OCI-LY1 (cell line): ENCODE measurements around the gene RAB7A.

Source experiments
- H2AFZ ChIP-seq: fragments of 200-600 bp; sonication (generic), shearing (Covaris generic); 2 replicates; pipeline ENCODE4 v1.6.0; 2014; ENCODE audit warnings: antibody characterized with exemption, mild to moderate bottlenecking, low read length
- H3F3A ChIP-seq: fragments of 200-600 bp; sonication (generic), shearing (Covaris generic); 2 replicates; pipeline ENCODE4 v1.6.0; 2014; ENCODE audit warnings: mild to moderate bottlenecking, antibody characterized with exemption, low read length, moderate library complexity; ENCODE audit not compliant: insufficient read depth
- H3K27ac ChIP-seq: fragments of 200-600 bp; sonication (generic); 2 replicates; pipeline ENCODE4 v1.5.1; 2014; ENCODE audit warnings: low read length, mixed run types, mild to moderate bottlenecking, low read depth; ENCODE audit not compliant: poor library complexity, severe bottlenecking
- H3K27me3 ChIP-seq: fragments of 200-600 bp; sonication (generic); 2 replicates; pipeline ENCODE4 v1.6.0; 2014; ENCODE audit warnings: antibody characterized with exemption, mild to moderate bottlenecking, low read length, moderate library complexity; ENCODE audit not compliant: insufficient read depth
- H3K36me3 ChIP-seq: fragments of 200-600 bp; sonication (generic); 2 replicates; pipeline ENCODE4 v1.6.1; 2014; ENCODE audit warnings: mild to moderate bottlenecking, antibody characterized with exemption, low read length, moderate library complexity, mixed read lengths; ENCODE audit not compliant: insufficient read depth
- H3K4me1 ChIP-seq: fragments of 200-600 bp; sonication (generic); 2 replicates; pipeline ENCODE4 v1.5.1; 2014; ENCODE audit warnings: mild to moderate bottlenecking, low read length, moderate library complexity; ENCODE audit not compliant: insufficient read depth, severe bottlenecking
- H3K4me2 ChIP-seq: fragments of 200-600 bp; sonication (generic), shearing (Covaris generic); 2 replicates; pipeline ENCODE4 v1.6.1; 2014; ENCODE audit warnings: low read length
- H3K4me3 ChIP-seq: fragments of 200-600 bp; sonication (generic); 2 replicates; pipeline ENCODE4 v1.5.1; 2014; ENCODE audit warnings: low read length, low read depth, mild to moderate bottlenecking, mixed read lengths; ENCODE audit not compliant: poor library complexity, severe bottlenecking
- H3K79me2 ChIP-seq: fragments of 200-600 bp; shearing (Covaris generic); 2 replicates; pipeline ENCODE4 v1.6.1; 2016; ENCODE audit warnings: mixed run types, low read length, mixed read lengths; ENCODE audit not compliant: insufficient read depth
- H3K9ac ChIP-seq: fragments of 200-600 bp; sonication (generic), shearing (Covaris generic); 2 replicates; pipeline ENCODE4 v1.6.1; 2014; ENCODE audit warnings: mild to moderate bottlenecking, low read length, mixed read lengths
- H3K9me2 ChIP-seq: fragments of 200-600 bp; sonication (generic), shearing (Covaris generic); 2 replicates; pipeline ENCODE4 v1.6.1; 2014; ENCODE audit warnings: low read depth, mild to moderate bottlenecking, low read length, mixed read lengths
- H3K9me3 ChIP-seq: fragments of 200-600 bp; shearing (Covaris generic); 2 replicates; pipeline ENCODE4 v1.6.1; 2014; ENCODE audit warnings: low read length, mixed read lengths
- H4K20me1 ChIP-seq: fragments of 200-600 bp; sonication (generic), shearing (Covaris generic); 2 replicates; pipeline ENCODE4 v1.6.0; 2016; ENCODE audit warnings: mild to moderate bottlenecking, low read length; ENCODE audit not compliant: insufficient read depth
- CTCF ChIP-seq: fragments of 200-600 bp; sonication (generic), shearing (Covaris generic); IDR thresholded peaks from 2 replicates; pipeline ENCODE4 v1.5.1; 2017; ENCODE audit warnings: mild to moderate bottlenecking, antibody characterized with exemption, low read length, moderate library complexity, mixed read lengths
- EZH2 ChIP-seq: fragments of 200-600 bp; sonication (generic), shearing (Covaris generic); IDR thresholded peaks from 2 replicates; pipeline ENCODE4 v1.8.0; 2017; ENCODE audit warnings: borderline replicate concordance, mixed run types, mild to moderate bottlenecking, antibody characterized with exemption, low read length, moderate library complexity, mixed read lengths

Gene RAB7A

GRCh38 chr3:128681369-128681829 is 44.6 kb upstream of the RAB7A start:
- Histone ChIP-seq H3K4me2 (peak overlapping the region; percentile 95), H3K27ac (peak overlapping the region; percentile 80), H3F3A (peaks cover 6% of the 10 kb centered on the region; the same call in 1 of the 2 replicates), H3K27me3 (no peaks in the 10 kb centered on the region), H3K4me1 (peaks cover 22% of the 10 kb centered on the region), H3K9me2 (no peaks in the 10 kb centered on the region), H2AFZ (peak overlapping the region; percentile 85), H3K79me2 (no peaks in the 10 kb centered on the region), H3K9ac (peak overlapping the region; percentile 91), H3K9me3 (no peaks in the 10 kb centered on the region), H3K36me3 (no peaks in the 10 kb centered on the region), H4K20me1 (no peaks in the 10 kb centered on the region), H3K4me3 (peak overlapping the region; percentile 70)
- TF ChIP-seq CTCF (no peak), EZH2 (no peak)

- Histone ChIP-seq H3F3A (no peaks in the 10 kb centered on the region; the same call in 1 of the 2 replicates), H2AFZ (no peak overlapping the region), H3K79me2 (no peaks in the 10 kb centered on the region), H3K4me2 (no peak overlapping the region), H4K20me1 (no peaks in the 10 kb centered on the region), H3K9me2 (no peaks in the 10 kb centered on the region), H3K36me3 (no peaks in the 10 kb centered on the region), H3K9me3 (no peaks in the 10 kb centered on the region), H3K4me3 (no peak overlapping the region), H3K4me1 (peaks cover 22% of the 10 kb centered on the region), H3K27me3 (no peaks in the 10 kb centered on the region), H3K9ac (no peak overlapping the region), H3K27ac (no peak overlapping the region)
- TF ChIP-seq CTCF (no peak), EZH2 (no peak)
These were observed 42.0 kb upstream of the RAB7A start for GRCh38 chr3:128683957-128684356.

DNA sequence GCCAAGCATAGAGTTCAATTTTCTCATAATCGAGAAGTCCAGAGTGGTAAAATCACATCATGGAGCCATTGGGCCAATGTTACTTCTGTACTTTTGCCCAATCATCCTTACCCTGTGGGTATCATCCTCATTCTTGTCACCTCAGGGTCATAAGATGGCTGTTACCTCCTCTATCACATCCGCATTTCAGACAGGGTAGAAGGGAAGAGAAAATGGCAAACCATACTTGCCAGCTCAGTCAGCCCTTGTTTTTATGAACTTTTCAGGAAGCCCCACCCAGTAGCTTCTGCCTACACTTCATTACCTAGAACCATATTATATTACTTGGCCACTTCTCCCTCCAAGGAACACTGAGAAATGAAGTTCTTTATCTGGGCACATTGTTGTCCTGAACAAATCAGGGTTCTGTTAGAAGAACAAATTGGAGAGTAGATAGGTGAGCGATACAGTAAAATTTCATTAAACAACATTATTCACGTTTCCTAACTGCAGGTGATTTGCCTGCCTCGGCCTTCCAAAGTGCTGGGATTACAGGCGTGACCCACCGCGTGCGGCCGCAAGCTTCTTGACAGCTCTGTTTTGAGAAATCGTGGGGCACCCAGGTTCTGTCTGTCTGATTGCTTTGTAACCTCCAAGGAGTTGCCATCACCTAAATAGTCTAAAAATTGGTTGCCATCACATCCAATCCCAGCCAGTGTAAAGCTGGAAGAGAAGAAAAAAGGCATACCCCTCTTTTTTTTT is 40.8 kb upstream of the RAB7A start:
- Histone ChIP-seq H3K4me2 (no peak overlapping the region), H3K9me3 (no peaks in the 10 kb centered on the region), H3K9me2 (no peaks in the 10 kb centered on the region), H3K27me3 (peaks cover 5% of the 10 kb centered on the region; the same call in 1 of the 2 replicates), H3F3A (no peaks in the 10 kb centered on the region), H3K4me3 (no peak overlapping the region), H3K4me1 (peaks cover 13% of the 10 kb centered on the region), H3K27ac (no peak overlapping the region), H3K36me3 (no peaks in the 10 kb centered on the region), H3K79me2 (no peaks in the 10 kb centered on the region), H3K9ac (no peak overlapping the region), H2AFZ (no peak overlapping the region), H4K20me1 (no peaks in the 10 kb centered on the region)
- TF ChIP-seq EZH2 (no peak), CTCF (no peak)
